ENCODE data around the gene C6orf163. TPM values are rescaled to one million over a fixed set of nuclear protein-coding genes. Genes with fewer than 3 reads are reported as not detected.

Gene C6orf163
- total and polyA plus RNA-seq, 2 of the 4 experiments (the other 2 are of a cell fraction): 0.55 to 0.90 TPM

DNA sequence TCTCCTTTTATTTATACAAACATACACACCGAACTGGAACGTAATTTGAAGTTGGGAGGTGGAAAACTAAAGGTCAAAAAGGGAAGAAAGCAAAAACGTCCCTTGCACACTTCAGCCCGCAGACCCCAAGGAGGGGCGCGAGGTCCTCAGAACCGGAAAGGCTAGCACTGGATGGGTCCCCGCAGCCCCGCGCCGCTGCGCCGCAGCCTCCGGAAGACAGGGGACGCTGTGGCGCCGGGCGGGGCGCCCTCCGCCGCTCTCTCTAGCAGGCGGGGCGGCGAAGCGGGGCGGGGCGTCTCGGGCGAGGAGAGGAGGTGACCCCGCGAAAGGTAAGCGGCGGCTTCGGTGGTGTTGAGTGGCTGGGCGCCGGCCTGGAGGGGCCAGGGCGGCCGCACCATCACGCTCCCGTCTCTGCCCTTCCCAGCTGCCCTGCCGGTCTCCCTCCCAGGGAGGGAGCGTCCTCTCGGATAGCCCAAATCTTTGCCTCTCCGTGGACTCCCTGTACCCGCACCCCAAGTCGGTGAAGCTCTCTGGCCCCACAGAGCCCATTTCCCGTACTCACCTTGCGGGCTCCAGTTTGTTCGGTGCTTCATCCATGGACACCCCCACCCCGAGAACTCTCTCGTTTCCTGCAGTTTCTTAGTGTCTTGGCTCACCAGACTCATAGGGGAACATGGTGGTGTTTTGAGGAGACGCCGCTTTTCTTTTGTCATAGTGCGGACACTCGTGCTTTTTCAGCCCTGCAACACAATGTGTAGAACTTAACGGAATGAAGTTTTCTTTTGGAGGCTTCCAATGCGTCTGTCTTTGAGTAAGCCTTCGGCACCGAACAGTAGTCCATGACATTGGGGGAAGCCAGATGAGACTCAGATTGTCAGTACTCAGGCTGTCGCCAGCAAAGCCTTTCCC, 22.1 kb upstream of the C6orf163 start, which contains the start of gene SMIM8:
Gene SMIM8, plus strand, starts transcription at position 285 of the 909 bp plus-strand sequence. CDS start 14,444 bp downstream, outside the sequence.
- H4K5ac ChIP-seq (ENCODE audit: low read depth, low read length): peak within 1 kb of the TSS; percentile 62; the same call in 1 of the 2 replicates
- peak within 1 kb of the TSS; percentile 36 for H3K4ac ChIP-seq (ENCODE audit: low read depth, low read length)
- no peaks in the 10 kb centered on the region; the same call in 1 of the 2 replicates for H3K9me1 ChIP-seq (ENCODE audit: insufficient read depth, low read length)
- peak within 1 kb of the TSS; percentile 60; the same call in 1 of the 2 replicates for H3K23ac ChIP-seq (ENCODE audit: low read depth, low read length)
- ChIA-PET CTCF (interaction anchor here (0.6 to 0.7 kb wide), 5 partner anchors 13 to 1154 kb away, joined by 3 to 4 read pairs (median 3); no protein-coding TSS in a partner anchor), POLR2A (ENCODE audit: unreplicated experiment) (no interaction called here)
- in situ Hi-C loops (cut with MboI; ENCODE audit: low sequenced_read_pairs): no loop called here
- peak; percentile 98 for TF ChIP-seq MAZ (IDR thresholded peaks at IDR 0.05; ENCODE audit: borderline replicate concordance, low read depth, low read length)
- peak; percentile 29 for TF ChIP-seq SMC3 (IDR thresholded peaks at IDR 0.05; ENCODE audit: low read depth, low read length)
- TF ChIP-seq POLR2A (IDR thresholded peaks at IDR 0.05; ENCODE audit: low read depth, low read length): no peak
- TF ChIP-seq, protein P1, sequence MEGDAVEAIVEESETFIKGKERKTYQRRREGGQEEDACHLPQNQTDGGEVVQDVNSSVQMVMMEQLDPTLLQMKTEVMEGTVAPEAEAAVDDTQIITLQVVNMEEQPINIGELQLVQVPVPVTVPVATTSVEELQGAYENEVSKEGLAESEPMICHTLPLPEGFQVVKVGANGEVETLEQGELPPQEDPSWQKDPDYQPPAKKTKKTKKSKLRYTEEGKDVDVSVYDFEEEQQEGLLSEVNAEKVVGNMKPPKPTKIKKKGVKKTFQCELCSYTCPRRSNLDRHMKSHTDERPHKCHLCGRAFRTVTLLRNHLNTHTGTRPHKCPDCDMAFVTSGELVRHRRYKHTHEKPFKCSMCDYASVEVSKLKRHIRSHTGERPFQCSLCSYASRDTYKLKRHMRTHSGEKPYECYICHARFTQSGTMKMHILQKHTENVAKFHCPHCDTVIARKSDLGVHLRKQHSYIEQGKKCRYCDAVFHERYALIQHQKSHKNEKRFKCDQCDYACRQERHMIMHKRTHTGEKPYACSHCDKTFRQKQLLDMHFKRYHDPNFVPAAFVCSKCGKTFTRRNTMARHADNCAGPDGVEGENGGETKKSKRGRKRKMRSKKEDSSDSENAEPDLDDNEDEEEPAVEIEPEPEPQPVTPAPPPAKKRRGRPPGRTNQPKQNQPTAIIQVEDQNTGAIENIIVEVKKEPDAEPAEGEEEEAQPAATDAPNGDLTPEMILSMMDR (conservative IDR thresholded peaks at IDR 0.05; ENCODE audit: low read depth, low read length): peak; percentile 97
- TF ChIP-seq MXI1 (IDR thresholded peaks at IDR 0.05; ENCODE audit: borderline replicate concordance, low read depth, low read length): no peak
- peak; percentile 28; the same call in 1 of the 2 replicates for TF ChIP-seq RAD21 (IDR thresholded peaks at IDR 0.05; ENCODE audit: low read length)
- H2AK9ac ChIP-seq (replicated peaks; ENCODE audit: low read depth, low read length, poor library complexity): peak within 1 kb of the TSS; percentile 56
- dilution Hi-C loops (cut with HindIII; ENCODE audit: low sequenced_read_pairs, unreplicated experiment): no loop called here
- peak within 1 kb of the TSS; percentile 10 for H2BK5ac ChIP-seq (ENCODE audit: low read depth, low read length, poor library complexity, severe bottlenecking)
- H4K91ac ChIP-seq (ENCODE audit: insufficient read depth, low read depth, low read length): peak within 1 kb of the TSS; percentile 54; the same call in 1 of the 2 replicates
- H3K9ac ChIP-seq (ENCODE audit: low read depth, low read length): peak within 1 kb of the TSS; percentile 68
- H3K9me3 ChIP-seq (ENCODE audit: control insufficient read depth, insufficient read depth, low read length): no peaks in the 10 kb centered on the region
- H3K4me2 ChIP-seq (ENCODE audit: low read depth, low read length): peak within 1 kb of the TSS; percentile 92
- peak; percentile 58 for DNase-seq
- peak within 1 kb of the TSS; percentile 26; the same call in 1 of the 2 replicates for H3K27ac ChIP-seq (ENCODE audit: insufficient read depth, low read length)
- H3K56ac ChIP-seq (ENCODE audit: extremely low read depth, insufficient read depth, low read length): peak within 1 kb of the TSS; percentile 72; the same call in 1 of the 2 replicates
- peak within 1 kb of the TSS; percentile 99 for H2AFZ ChIP-seq (replicated peaks; ENCODE audit: low read length, poor library complexity)
- ATAC-seq (ENCODE audit: low read depth): peak; percentile 100
- H2BK120ac ChIP-seq (ENCODE audit: low read depth, low read length): no peak within 1 kb of the TSS
- H3K79me1 ChIP-seq (ENCODE audit: low read depth in 1 of 2, low read length in 2 of 2): peaks cover 7 to 12% of the 10 kb centered on the region in 2 experiments; a peak in 3 of 4 replicates
- no peaks in the 10 kb centered on the region for H3K36me3 ChIP-seq (ENCODE audit: control insufficient read depth, insufficient read depth, low read length)
- no peak within 1 kb of the TSS for H2BK15ac ChIP-seq (ENCODE audit: low read depth, low read length)
- peak within 1 kb of the TSS; percentile 67 to 96 for H4K8ac ChIP-seq (ENCODE audit: low read depth in 2 of 2, low read length in 2 of 2)
- no peaks in the 10 kb centered on the region for H3K4me1 ChIP-seq (ENCODE audit: control insufficient read depth, insufficient read depth, low read length)
- WGBS, 2 experiments (ENCODE audit: extremely low coverage in 2 of 2, insufficient read length in 1 of 2): 3% methylated on average over 7 of the region's 60 CpGs; no CpG with 5 or more reads in 1 of the 2 experiments
- no peaks in the 10 kb centered on the region for H4K20me1 ChIP-seq (ENCODE audit: insufficient read depth, low read length)
- no peak within 1 kb of the TSS for H3K18ac ChIP-seq (ENCODE audit: low read depth, low read length)
- H2BK20ac ChIP-seq (ENCODE audit: low read depth, low read length): no peak within 1 kb of the TSS
- no TSS peak for BruUV-seq (replicated peaks)
- intact Hi-C loops (cut with micrococcal nuclease): loop anchor here (5.0 kb wide), 1 partner anchor 185 kb away; no protein-coding TSS in a partner anchor
- H3K27me3 ChIP-seq (ENCODE audit: control insufficient read depth, insufficient read depth, low read length): no peaks in the 10 kb centered on the region
- H2AK5ac ChIP-seq (ENCODE audit: low read depth, low read length): no peak within 1 kb of the TSS
- peak within 1 kb of the TSS; percentile 91 for H3K4me3 ChIP-seq (ENCODE audit: insufficient read depth, low read depth, low read length)
- peak within 1 kb of the TSS; percentile 23 for H3K14ac ChIP-seq (replicated peaks; ENCODE audit: low read depth, low read length)

Data from IMR-90 (cell line).